SK-N-MC (cell line): Measurements from ENCODE around the gene H2BK1.

Experiments
- EZH2 ChIP-seq: fragments of 200-600 bp; sonication (generic); IDR thresholded peaks from one replicate; pipeline ENCODE4 v1.6.1; 2017; ENCODE audit warnings: antibody characterized with exemption
- FOXP2 ChIP-seq: optimal IDR thresholded peaks from 2 replicates; pipeline ENCODE3; 2011; ENCODE audit warnings: mild to moderate bottlenecking, moderate library complexity; ENCODE audit not compliant: insufficient read depth; ENCODE audit errors: extremely low read length, control extremely low read depth
- POLR2AphosphoS5 ChIP-seq: IDR thresholded peaks from 2 replicates; pipeline ENCODE4 v1.6.1; 2012; ENCODE audit warnings: mild to moderate bottlenecking, low read depth, low read length, borderline replicate concordance

DNA sequence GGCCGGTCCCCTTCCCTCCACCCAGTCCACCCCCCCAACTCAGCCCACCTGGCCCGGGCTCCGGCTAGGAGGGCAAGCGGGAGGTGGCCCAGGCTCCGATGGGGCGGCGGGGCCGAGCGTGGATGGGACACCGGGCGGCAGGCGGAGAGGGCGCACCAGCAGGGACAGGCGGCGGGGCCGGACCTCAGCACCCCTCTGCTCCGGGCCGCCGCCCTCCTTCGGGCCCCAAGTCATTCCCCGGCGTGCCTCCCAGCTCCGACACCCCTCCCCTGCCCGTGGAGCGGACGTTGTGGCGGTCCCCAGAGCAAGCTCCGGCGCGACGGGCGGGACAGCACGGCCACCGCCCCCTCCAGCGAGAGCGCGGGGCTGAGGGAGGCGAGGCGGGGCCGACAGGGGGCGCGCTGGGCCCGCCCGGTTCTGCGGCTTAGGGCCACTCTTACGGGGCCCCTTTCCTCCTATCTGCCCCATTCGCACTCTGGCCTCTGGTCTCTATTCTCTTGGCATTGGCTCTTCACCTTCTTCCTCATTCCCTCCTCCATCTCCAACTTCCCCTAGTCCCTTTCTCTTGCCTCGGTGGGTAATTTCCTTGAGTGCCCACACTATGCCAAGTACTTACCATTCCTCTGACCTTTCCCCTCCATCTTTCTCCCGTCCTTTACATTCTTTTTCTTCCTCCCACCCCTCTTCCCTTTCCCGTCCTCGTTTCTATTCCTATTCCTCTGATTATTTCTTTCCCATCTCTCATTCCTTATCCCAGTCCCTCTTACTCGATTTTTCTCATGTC lies 42.1 kb downstream of the H2BK1 start:
- TF ChIP-seq POLR2AphosphoS5 (no peak), EZH2 (no peak), FOXP2 (no peak)
